WTC11 (cell line): Measurements from ENCODE around the gene MMP11. TPM values are rescaled to one million over a fixed set of nuclear protein-coding genes. Genes with fewer than 3 reads are reported as not detected.

Source experiments
- ATAC-seq: fragments of 200-7000 bp; cut with Tn5 transposase; 2 replicates; pipeline ENCODE4 v1.10.0; 2021; ENCODE audit warnings: mild to moderate bottlenecking, moderate library complexity
- CTCF ChIA-PET: fragments of 300-600 bp; sonication (Branson Sonifier 250); formaldehyde crosslinking; loops from one replicate; lab custom pipeline; 2021; ENCODE audit warnings: antibody characterized with exemption; lab: Charles Lee
- POLR2A ChIA-PET: fragments of 350-600 bp; sonication (Branson Sonifier 250); formaldehyde crosslinking; loops from one replicate; lab custom pipeline; 2021; ENCODE audit warnings: antibody characterized with exemption; lab: Charles Lee
- DNase-seq: peaks from one replicate; pipeline ENCODE4 v3.0.0; 2021; ENCODE audit warnings: low spot score
- H3K27ac Mint-ChIP-seq: 2 replicates; pipeline ENCODE4 v1.8.0; 2021; ENCODE audit warnings: mixed read lengths
- H3K27me3 Mint-ChIP-seq: 2 replicates; pipeline ENCODE4 v1.8.0; 2021; ENCODE audit warnings: low read depth, mild to moderate bottlenecking, moderate library complexity, mixed read lengths
- H3K36me3 Mint-ChIP-seq: 2 replicates; pipeline ENCODE4 v1.8.0; 2021; ENCODE audit warnings: mixed read lengths
- H3K4me1 Mint-ChIP-seq: 2 replicates; pipeline ENCODE4 v1.8.0; 2022; ENCODE audit warnings: mixed read lengths
- H3K4me3 Mint-ChIP-seq: 2 replicates; pipeline ENCODE4 v1.8.0; 2021; ENCODE audit warnings: mild to moderate bottlenecking, moderate library complexity, mixed read lengths
- H3K9me3 Mint-ChIP-seq: 2 replicates; pipeline ENCODE4 v1.8.0; 2021; ENCODE audit warnings: mixed read lengths
- CBFB ChIP-seq: sonication (generic); formaldehyde crosslinking; IDR thresholded peaks from 2 replicates; pipeline ENCODE4 v1.8.1; 2022; ENCODE audit warnings: mild to moderate bottlenecking, low read depth, missing genetic modification reagents
- CTCF ChIP-seq: fragments of 200-600 bp; IDR thresholded peaks from 2 replicates; pipeline ENCODE4 v1.8.0; 2022; ENCODE audit warnings: antibody characterized with exemption
- GABPB1 ChIP-seq: sonication (generic); formaldehyde crosslinking; IDR thresholded peaks from 2 replicates; pipeline ENCODE4 v1.8.1; 2023; ENCODE audit warnings: mild to moderate bottlenecking, missing genetic modification reagents
- IRF2 ChIP-seq: sonication (generic); formaldehyde crosslinking; IDR thresholded peaks from 2 replicates; pipeline ENCODE4 v1.8.0; 2022; ENCODE audit warnings: low read depth, missing genetic modification reagents, borderline replicate concordance
- JUN ChIP-seq: sonication (generic); formaldehyde crosslinking; IDR thresholded peaks from 2 replicates; pipeline ENCODE4 v1.8.0; 2023; ENCODE audit warnings: mild to moderate bottlenecking, missing genetic modification reagents
- KAT7 ChIP-seq: sonication (generic); formaldehyde crosslinking; IDR thresholded peaks from 2 replicates; pipeline ENCODE4 v1.8.1; 2023; ENCODE audit warnings: missing genetic modification reagents, mild to moderate bottlenecking, borderline replicate concordance
- MAX ChIP-seq: sonication (generic); formaldehyde crosslinking; IDR thresholded peaks from 2 replicates; pipeline ENCODE4 v1.8.0; 2022; ENCODE audit warnings: mild to moderate bottlenecking, missing genetic modification reagents
- NR1H2 ChIP-seq: sonication (generic); formaldehyde crosslinking; IDR thresholded peaks from 2 replicates; pipeline ENCODE4 v1.9.0; 2021; ENCODE audit warnings: mild to moderate bottlenecking, moderate library complexity, missing genetic modification reagents
- NR2C2 ChIP-seq: sonication (generic); formaldehyde crosslinking; IDR thresholded peaks from 2 replicates; pipeline ENCODE4 v1.8.0; 2022; ENCODE audit warnings: mild to moderate bottlenecking, missing genetic modification reagents
- OVOL2 ChIP-seq: fragments of 250-450 bp; sonication (Bioruptor Pico); IDR thresholded peaks from 2 replicates; pipeline ENCODE4 v1.9.0; 2021; ENCODE audit warnings: mild to moderate bottlenecking, borderline replicate concordance
- PRRX2 ChIP-seq: fragments of 250-450 bp; sonication (Bioruptor Pico); IDR thresholded peaks from 2 replicates; pipeline ENCODE4 v1.8.0; 2021; ENCODE audit warnings: mild to moderate bottlenecking
- RELA ChIP-seq: sonication (generic); formaldehyde crosslinking; IDR thresholded peaks from 2 replicates; pipeline ENCODE4 v1.8.1; 2022; ENCODE audit warnings: missing genetic modification reagents, mild to moderate bottlenecking, borderline replicate concordance
- SOX15 ChIP-seq: fragments of 250-450 bp; sonication (Bioruptor Pico); IDR thresholded peaks from 2 replicates; pipeline ENCODE4 v1.9.0; 2021; ENCODE audit warnings: mild to moderate bottlenecking
- TEAD4 ChIP-seq: sonication (generic); formaldehyde crosslinking; IDR thresholded peaks from 2 replicates; pipeline ENCODE4 v1.8.0; 2022; ENCODE audit warnings: mild to moderate bottlenecking, missing genetic modification reagents
- ZBTB21 ChIP-seq: sonication (generic); formaldehyde crosslinking; IDR thresholded peaks from 2 replicates; pipeline ENCODE4 v1.8.1; 2023; ENCODE audit warnings: mild to moderate bottlenecking, missing genetic modification reagents, borderline replicate concordance
- ZNF219 ChIP-seq: sonication (generic); formaldehyde crosslinking; IDR thresholded peaks from 2 replicates; pipeline ENCODE4 v1.8.0; 2023; ENCODE audit warnings: missing genetic modification reagents, mild to moderate bottlenecking, borderline replicate concordance
- ZNF317 ChIP-seq: sonication (generic); formaldehyde crosslinking; IDR thresholded peaks from 2 replicates; pipeline ENCODE4 v1.8.1; 2023; ENCODE audit warnings: low read depth, mild to moderate bottlenecking, moderate library complexity, missing genetic modification reagents, borderline replicate concordance
- ZNF423 ChIP-seq: fragments of 250-450 bp; sonication (Bioruptor Pico); IDR thresholded peaks from 2 replicates; pipeline ENCODE4 v2.1.2; 2022; ENCODE audit warnings: mild to moderate bottlenecking, moderate library complexity
- total RNA-seq: library from RNA; stranded (reverse); gene quantifications from 3 replicates; pipeline ENCODE4 v1.2.3, GENCODE V29; 2021
- TF ChIP-seq, protein P1 (sequence below): sonication (generic); formaldehyde crosslinking; IDR thresholded peaks from 2 replicates; pipeline ENCODE4 v1.8.1; 2022; ENCODE audit warnings: mild to moderate bottlenecking, moderate library complexity, missing genetic modification reagents
- TF ChIP-seq, protein P2 (sequence below): sonication (generic); formaldehyde crosslinking; IDR thresholded peaks from 2 replicates; pipeline ENCODE4 v1.8.0; 2022; ENCODE audit warnings: mild to moderate bottlenecking, missing genetic modification reagents

Gene MMP11
- total RNA-seq, 1 experiment from 2014 or later: 16.5 TPM

GRCh38 chr22:23763954-23764353 lies 8.7 kb upstream of the MMP11 start:
- no peak for TF ChIP-seq JUN (CRISPR knock-in tag)
- TF ChIP-seq ZNF219 (CRISPR knock-in tag): no peak
- peaks cover 8% of the 10 kb centered on the region for H3K27me3 Mint-ChIP-seq
- H3K9me3 Mint-ChIP-seq: no peaks in the 10 kb centered on the region
- peak overlapping the region; percentile 41; the same call in 1 of the 2 replicates for H3K4me3 Mint-ChIP-seq
- H3K27ac Mint-ChIP-seq: peak overlapping the region; percentile 70; the same call in 1 of the 2 replicates
- POLR2A ChIA-PET: interaction anchor here (1.5 kb wide), 1 partner anchor 94 kb away, joined by 3 read pairs; the partner anchor contains the start of gene SLC2A11
- H3K36me3 Mint-ChIP-seq: peaks cover 2% of the 10 kb centered on the region
- ATAC-seq (no peak), DNase-seq (no peak)
- CTCF ChIA-PET: interaction anchor here (1.1 to 2.0 kb wide), 3 partner anchors 13 to 94 kb away, joined by 4 to 15 read pairs (median 5); partner anchors contain the start of genes SLC2A11 and ZNF70
- H3K4me1 Mint-ChIP-seq: peaks cover 29% of the 10 kb centered on the region

- ChIA-PET POLR2A (no interaction called here), CTCF (interaction anchor here (0.9 to 1.5 kb wide), 3 partner anchors 60 to 85 kb away, joined by 3 to 5 read pairs (median 4); no protein-coding TSS in a partner anchor)
- Mint-ChIP-seq H3K27ac (no peak overlapping the region), H3K4me3 (no peak overlapping the region), H3K4me1 (peaks cover 32% of the 10 kb centered on the region), H3K9me3 (no peaks in the 10 kb centered on the region), H3K27me3 (peaks cover 20% of the 10 kb centered on the region), H3K36me3 (peaks cover 2% of the 10 kb centered on the region)
- TF ChIP-seq NR2C2 (no peak), MAX (peak; percentile 24; the same call in 1 of the 2 replicates), GABPB1 (CRISPR knock-in tag) (peak; percentile 100)
- ATAC-seq: no peak
- DNase-seq: no peak
Observed at GRCh38 chr22:23764899-23765881, 7.5 kb upstream of the MMP11 start.

GRCh38 chr22:23767303-23767672 lies 5.4 kb upstream of the MMP11 start:
- H3K36me3 Mint-ChIP-seq: peaks cover 2% of the 10 kb centered on the region
- no peaks in the 10 kb centered on the region for H3K9me3 Mint-ChIP-seq
- peak overlapping the region; percentile 89 for H3K4me3 Mint-ChIP-seq
- H3K27me3 Mint-ChIP-seq: peaks cover 16% of the 10 kb centered on the region
- peaks cover 41% of the 10 kb centered on the region for H3K4me1 Mint-ChIP-seq
- CTCF ChIA-PET: interaction anchor here (0.6 to 4.0 kb wide), 16 partner anchors 9 to 301 kb away, joined by 3 to 77 read pairs (median 5); partner anchors contain the start of genes MIF, SLC2A11 and ZNF70
- ATAC-seq (no peak), DNase-seq (no peak)
- TF ChIP-seq CBFB (CRISPR knock-in tag) (peak; percentile 11; the same call in 1 of the 2 replicates), PRRX2 (no peak)
- H3K27ac Mint-ChIP-seq: no peak overlapping the region
- POLR2A ChIA-PET: interaction anchor here (0.8 to 1.6 kb wide), 2 partner anchors 83 to 90 kb away, joined by 3 to 4 read pairs; no protein-coding TSS in a partner anchor

GRCh38 chr22:23767673-23768548 lies 4.7 kb upstream of the MMP11 start, which contains the start of gene CHCHD10:
Gene CHCHD10, minus strand, starts transcription at chr22:23767972. Its CDS starts 98 bp downstream, at chr22:23767874.
- DNase-seq: peak; percentile 90
- POLR2A ChIA-PET: interaction anchor here (1.6 kb wide), 1 partner anchor 82 kb away, joined by 3 read pairs; no protein-coding TSS in a partner anchor
- Mint-ChIP-seq H3K9me3 (no peaks in the 10 kb centered on the region), H3K27me3 (peaks cover 16% of the 10 kb centered on the region), H3K36me3 (peaks cover 2% of the 10 kb centered on the region), H3K4me1 (peaks cover 36% of the 10 kb centered on the region), H3K27ac (no peak within 1 kb of the TSS), H3K4me3 (peak within 1 kb of the TSS; percentile 89)
- ATAC-seq: peak; percentile 41
- CTCF ChIA-PET: interaction anchor here (0.6 to 4.0 kb wide), 21 partner anchors 8 to 302 kb away, joined by 3 to 77 read pairs (median 5); partner anchors contain the start of genes MIF, SLC2A11 and ZNF70
- TF ChIP-seq ZNF423 (CRISPR knock-in tag) (no peak), OVOL2 (CRISPR knock-in tag) (no peak), RELA (peak; percentile 59; the same call in 1 of the 2 replicates), CBFB (CRISPR knock-in tag) (no peak), CTCF (peak; percentile 81), NR1H2 (no peak), GABPB1 (CRISPR knock-in tag) (peak; percentile 49; the same call in 1 of the 2 replicates), IRF2 (CRISPR knock-in tag) (no peak), KAT7 (CRISPR knock-in tag) (peak; percentile 64; the same call in 1 of the 2 replicates), ZBTB21 (CRISPR knock-in tag) (peak; percentile 58; the same call in 1 of the 2 replicates), TEAD4 (CRISPR knock-in tag) (no peak), MAX (peak; percentile 71), SOX15 (CRISPR knock-in tag) (no peak), ZNF317 (CRISPR knock-in tag) (no peak)
- TF ChIP-seq, protein P1, sequence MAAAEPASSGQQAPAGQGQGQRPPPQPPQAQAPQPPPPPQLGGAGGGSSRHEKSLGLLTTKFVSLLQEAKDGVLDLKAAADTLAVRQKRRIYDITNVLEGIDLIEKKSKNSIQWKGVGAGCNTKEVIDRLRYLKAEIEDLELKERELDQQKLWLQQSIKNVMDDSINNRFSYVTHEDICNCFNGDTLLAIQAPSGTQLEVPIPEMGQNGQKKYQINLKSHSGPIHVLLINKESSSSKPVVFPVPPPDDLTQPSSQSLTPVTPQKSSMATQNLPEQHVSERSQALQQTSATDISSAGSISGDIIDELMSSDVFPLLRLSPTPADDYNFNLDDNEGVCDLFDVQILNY (CRISPR knock-in tag): peak; percentile 56; the same call in 1 of the 2 replicates
- TF ChIP-seq, protein P2, sequence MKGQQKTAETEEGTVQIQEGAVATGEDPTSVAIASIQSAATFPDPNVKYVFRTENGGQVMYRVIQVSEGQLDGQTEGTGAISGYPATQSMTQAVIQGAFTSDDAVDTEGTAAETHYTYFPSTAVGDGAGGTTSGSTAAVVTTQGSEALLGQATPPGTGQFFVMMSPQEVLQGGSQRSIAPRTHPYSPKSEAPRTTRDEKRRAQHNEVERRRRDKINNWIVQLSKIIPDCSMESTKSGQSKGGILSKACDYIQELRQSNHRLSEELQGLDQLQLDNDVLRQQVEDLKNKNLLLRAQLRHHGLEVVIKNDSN: 0 out of 2 replicates have a peak, but pooled peaks have one; percentile 12
